Activated CD8-positive, alpha-beta memory T cell treated with anti-CD3 and anti-CD28 coated beads, Interleukin-2, amount 50 U/mL, for 24 hours (primary cell): ENCODE data around the gene LASP1.
"Not testable (repeated sequence)": the region's sequence is repeated elsewhere in the genome, so short reads cannot be mapped to it uniquely, and the experiment has no call there.

Experiments used
- DNase-seq: peaks from one replicate; pipeline ENCODE4 v3.0.0-alpha.2; 2020; ENCODE audit errors: extremely low read depth

LASP1 gene

DNA sequence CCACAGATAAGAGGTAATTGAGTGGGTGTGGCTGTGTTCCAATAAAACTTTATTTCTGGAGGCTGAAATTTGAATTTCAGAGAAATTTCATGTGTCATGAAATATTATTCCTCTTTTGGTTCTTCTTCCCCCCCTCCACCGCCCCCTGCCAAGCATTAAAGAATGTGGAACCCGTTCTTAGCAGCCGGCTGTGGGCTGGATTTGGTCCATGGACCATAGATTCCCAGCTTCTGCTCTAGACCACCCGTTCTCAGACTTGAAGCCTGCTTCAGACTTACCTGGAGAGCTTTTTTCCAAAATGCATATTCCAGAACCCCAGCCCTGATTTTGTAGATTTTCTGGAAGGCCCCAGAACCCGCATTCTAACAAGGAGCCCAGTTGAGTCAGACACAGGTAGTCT, 40.5 kb downstream of the LASP1 start:
- DNase-seq: no peak

GRCh38 chr17:38911081-38911730, 41.3 kb downstream of the LASP1 start:
- DNase-seq: no peak

DNA sequence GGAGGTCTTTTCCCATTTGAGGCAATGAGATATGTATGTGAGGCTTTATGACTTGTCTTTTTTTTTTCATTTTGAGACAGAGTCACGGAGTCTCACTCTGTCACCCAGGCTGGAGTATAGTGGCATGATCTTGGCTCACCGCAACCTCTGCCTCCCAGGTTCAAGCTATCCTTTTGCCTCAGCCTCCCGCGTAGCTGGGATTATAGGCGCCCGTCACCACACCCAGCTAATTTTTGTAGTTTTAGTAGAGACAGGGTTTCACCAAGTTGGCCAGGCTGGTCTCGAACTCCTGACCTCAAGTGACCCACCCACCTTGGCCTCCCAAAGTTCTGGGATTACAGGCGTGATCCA, 41.8 kb downstream of the LASP1 start:
- not testable (repeated sequence) for DNase-seq

DNA sequence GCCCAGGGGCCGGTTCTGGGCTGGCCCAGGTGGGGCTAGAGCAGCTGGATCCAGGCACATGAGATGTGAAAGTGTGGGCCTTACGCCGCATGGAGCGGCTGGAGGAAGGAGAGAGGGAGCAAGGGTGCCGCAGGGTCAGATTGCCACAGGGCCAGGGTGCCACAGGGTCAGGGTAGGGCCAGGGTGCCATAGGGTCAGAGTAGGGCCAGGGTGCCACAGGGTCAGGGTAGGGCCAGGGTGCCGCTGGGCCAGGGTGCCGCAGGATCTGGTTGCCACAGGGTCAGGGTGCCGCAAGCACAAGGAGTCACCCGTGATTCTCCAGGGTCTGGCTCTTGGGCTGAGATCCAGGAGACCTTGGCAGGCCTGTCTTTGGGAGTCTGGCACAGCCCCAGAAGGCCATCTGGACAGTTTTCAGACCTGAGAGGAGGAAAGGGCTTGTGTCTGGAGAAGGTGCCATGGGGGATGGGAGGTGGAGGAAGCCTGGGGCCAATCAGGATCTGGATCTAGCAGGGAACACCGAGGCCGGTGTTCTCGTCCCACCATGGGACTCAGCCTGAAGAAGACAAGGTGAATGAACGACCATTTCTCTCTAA, 42.5 kb downstream of the LASP1 start:
- DNase-seq: no peak

DNA sequence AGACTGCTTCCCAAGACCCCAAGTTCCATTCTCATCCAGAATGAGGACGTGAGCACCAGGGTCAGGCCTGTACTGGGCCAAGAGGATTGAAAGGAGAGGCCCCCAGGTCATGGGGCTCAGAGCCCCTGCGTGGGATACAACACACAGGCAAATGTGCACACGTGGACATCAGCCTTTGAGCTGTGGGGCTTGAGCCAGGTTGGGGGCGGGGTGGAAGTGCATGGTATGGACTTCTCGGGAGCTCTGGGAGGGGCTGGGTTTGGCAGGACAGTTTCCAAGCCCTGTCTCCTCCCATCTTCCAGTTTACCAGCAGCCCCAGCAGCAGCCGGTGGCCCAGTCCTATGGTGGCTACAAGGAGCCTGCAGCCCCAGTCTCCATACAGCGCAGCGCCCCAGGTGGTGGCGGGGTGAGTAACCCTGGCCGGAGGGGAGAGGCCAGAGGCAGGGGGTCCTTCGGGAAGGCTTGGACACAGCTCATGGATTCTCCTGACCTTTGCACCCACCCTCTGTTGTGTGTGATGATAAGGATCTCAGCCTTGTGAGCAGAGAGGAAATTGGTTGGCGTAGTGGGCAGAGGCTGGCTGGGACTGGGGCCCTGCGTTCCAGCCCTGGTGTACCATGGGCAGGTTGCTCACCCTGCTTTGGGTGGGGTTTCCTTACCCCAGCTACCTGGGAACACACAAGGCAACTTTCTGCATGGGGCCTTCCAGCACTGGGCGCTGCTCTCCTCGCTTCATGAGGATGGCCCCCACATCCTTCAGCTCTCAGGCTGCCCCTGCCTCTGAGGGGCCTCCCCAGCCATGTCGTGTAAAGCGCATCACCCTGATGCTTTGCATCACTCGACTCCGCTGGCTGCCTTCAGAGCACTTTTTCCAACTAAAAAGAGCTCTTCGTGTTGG, 45.1 kb downstream of the LASP1 start:
- DNase-seq: no peak

GRCh38 chr17:38915639-38915995, 45.8 kb downstream of the LASP1 start:
- DNase-seq: no peak

GRCh38 chr17:38916771-38917170, 46.9 kb downstream of the LASP1 start:
- DNase-seq: no peak

GRCh38 chr17:38917259-38917658, 47.4 kb downstream of the LASP1 start:
- no peak for DNase-seq

- no peak for DNase-seq
Measured at GRCh38 chr17:38918129-38918913, 48.5 kb downstream of the LASP1 start.

- DNase-seq: no peak
Measured at GRCh38 chr17:38918916-38919315, 49.1 kb downstream of the LASP1 start.

DNA sequence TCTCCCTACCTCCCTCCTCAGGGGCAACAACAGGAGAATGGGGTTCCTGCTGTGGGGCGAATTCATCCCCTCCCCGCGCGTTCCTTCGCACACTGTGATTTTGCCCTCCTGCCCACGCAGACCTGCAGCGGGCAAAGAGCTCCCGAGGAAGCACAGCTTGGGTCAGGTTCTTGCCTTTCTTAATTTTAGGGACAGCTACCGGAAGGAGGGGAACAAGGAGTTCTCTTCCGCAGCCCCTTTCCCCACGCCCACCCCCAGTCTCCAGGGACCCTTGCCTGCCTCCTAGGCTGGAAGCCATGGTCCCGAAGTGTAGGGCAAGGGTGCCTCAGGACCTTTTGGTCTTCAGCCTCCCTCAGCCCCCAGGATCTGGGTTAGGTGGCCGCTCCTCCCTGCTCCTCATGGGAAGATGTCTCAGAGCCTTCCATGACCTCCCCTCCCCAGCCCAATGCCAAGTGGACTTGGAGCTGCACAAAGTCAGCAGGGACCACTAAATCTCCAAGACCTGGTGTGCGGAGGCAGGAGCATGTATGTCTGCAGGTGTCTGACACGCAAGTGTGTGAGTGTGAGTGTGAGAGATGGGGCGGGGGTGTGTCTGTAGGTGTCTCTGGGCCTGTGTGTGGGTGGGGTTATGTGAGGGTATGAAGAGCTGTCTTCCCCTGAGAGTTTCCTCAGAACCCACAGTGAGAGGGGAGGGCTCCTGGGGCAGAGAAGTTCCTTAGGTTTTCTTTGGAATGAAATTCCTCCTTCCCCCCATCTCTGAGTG, 49.6 kb downstream of the LASP1 start:
- no peak for DNase-seq

DNA sequence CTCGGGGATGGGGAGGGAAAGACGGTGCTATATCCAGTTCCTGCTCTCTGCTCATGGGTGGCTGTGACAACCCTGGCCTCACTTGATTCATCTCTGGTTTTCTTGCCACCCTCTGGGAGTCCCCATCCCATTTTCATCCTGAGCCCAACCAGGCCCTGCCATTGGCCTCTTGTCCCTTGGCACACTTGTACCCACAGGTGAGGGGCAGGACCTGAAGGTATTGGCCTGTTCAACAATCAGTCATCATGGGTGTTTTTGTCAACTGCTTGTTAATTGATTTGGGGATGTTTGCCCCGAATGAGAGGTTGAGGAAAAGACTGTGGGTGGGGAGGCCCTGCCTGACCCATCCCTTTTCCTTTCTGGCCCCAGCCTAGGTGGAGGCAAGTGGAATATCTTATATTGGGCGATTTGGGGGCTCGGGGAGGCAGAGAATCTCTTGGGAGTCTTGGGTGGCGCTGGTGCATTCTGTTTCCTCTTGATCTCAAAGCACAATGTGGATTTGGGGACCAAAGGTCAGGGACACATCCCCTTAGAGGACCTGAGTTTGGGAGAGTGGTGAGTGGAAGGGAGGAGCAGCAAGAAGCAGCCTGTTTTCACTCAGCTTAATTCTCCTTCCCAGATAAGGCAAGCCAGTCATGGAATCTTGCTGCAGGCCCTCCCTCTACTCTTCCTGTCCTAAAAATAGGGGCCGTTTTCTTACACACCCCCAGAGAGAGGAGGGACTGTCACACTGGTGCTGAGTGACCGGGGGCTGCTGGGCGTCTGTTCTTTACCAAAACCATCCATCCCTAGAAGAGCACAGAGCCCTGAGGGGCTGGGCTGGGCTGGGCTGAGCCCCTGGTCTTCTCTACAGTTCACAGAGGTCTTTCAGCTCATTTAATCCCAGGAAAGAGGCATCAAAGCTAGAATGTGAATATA, 50.8 kb downstream of the LASP1 start:
- DNase-seq: no peak

DNA sequence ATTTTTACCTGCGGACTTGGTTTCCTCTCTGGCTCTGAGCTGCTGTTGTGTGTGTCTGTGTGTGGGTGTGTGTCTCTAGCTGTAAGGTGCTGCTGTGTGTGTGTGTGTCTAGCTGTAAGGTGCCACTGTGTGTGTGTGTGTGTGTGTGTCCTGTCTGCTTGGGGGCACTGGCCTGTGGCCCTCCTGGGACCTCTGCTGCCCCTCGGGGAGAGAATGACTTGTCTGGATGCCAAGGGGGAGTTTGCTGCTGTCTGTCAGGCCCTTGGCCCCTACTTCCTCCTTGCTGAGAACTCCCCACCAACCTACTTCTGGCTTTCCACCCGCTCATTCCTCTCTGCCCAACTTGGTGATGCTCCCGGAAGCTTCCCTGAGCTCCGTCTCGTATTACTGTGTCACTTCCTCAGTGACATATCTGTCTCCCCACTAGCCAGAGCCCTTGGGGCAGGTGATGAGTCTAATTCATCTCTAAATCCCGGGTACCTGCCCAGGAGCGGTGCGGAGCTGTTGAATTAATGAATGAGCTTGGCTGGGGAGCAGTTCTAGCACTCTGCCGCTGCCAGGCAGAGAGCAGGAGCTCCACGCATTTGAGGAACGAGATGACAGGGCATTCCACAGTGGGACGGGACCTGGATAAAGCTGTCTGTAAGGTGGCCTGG, 52.0 kb downstream of the LASP1 start:
- DNase-seq: no peak

DNA sequence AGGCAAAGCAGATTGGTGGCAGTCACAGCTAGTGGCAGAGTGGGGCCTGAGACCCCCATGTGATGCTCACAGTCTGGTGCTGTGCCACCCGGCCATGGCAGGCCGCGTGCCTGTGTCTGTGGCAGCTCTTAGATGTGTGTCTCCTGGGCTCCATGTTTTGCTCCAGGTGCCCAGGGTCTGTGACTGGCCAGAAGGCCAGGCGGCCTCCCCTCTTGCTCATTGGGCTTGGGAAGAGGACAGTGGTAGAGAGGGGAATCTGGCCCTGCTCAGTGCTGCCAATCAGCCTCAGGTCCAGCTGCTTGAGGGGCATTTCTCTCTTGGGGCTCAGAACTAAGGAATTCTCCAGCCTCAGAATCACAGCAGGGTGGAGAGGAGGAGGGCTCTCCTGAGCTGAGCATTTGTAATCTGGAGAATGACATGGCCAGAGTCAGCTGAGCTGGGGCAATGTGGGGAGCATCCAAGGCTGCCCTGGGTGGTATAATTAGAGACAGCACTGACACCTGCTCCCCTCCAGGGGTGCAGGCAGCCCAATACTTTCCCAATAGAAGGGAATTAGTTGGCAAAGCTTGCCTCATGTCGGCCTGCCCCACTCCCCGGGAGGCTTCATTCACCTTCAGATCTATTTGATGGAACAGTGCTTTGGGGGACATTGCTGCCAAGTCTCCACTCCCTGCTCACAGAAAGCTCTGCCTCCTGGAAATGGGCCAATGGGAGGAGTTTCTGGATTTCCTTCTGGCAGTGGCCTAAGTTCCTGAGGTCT, 52.9 kb downstream of the LASP1 start:
- no peak for DNase-seq

GRCh38 chr17:38925263-38925995, 55.6 kb downstream of the LASP1 start, which contains the start of gene LASP1NB:
LASP1NB (plus strand) TSS chr17:38925614.
- no peak for DNase-seq

GRCh38 chr17:38926293-38927070, 56.6 kb downstream of the LASP1 start:
- DNase-seq: no peak

DNA sequence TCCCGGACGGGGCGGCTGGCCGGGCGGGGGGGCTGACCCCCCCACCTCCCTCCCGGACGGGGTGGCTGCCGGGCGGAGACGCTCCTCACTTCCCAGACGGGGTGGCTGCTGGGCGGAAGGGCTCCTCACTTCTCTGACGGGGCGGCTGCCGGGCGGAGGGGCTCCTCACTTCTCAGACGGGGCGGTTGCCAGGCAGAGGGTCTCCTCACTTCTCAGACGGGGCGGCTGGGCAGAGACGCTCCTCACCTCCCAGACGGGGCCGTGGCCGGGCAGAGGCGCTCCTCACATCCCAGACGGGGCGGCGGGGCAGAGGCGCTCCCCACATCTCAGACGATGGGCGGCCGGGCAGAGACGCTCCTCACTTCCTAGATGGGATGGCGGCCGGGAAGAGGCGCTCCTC, 60.9 kb downstream of the LASP1 start:
- DNase-seq: not testable (repeated sequence)

GRCh38 chr17:38933962-38934361, 64.1 kb downstream of the LASP1 start:
- DNase-seq: not testable (repeated sequence)
